Hepatocyte (in vitro differentiated cells): ENCODE data around the gene PDE8B.

Source experiments
- EZH2 ChIP-seq: fragments of 200-600 bp; sonication (generic); IDR thresholded peaks from 2 replicates; pipeline ENCODE4 v1.6.1; 2016; ENCODE audit warnings: antibody characterized with exemption, mild to moderate bottlenecking, borderline replicate concordance
- EZH2phosphoT487 ChIP-seq: fragments of 200-600 bp; sonication (generic); IDR thresholded peaks from one replicate; pipeline ENCODE4 v1.6.1; 2018; ENCODE audit warnings: antibody characterized with exemption, mild to moderate bottlenecking, low read depth, moderate library complexity; ENCODE audit not compliant: unreplicated experiment, severe bottlenecking
- TF ChIP-seq, protein P1 (sequence below): fragments of 200-600 bp; sonication (generic); IDR thresholded peaks from 2 replicates; pipeline ENCODE4 v1.5.1; 2016; ENCODE audit warnings: antibody characterized with exemption, mild to moderate bottlenecking; ENCODE audit not compliant: poor library complexity

DNA sequence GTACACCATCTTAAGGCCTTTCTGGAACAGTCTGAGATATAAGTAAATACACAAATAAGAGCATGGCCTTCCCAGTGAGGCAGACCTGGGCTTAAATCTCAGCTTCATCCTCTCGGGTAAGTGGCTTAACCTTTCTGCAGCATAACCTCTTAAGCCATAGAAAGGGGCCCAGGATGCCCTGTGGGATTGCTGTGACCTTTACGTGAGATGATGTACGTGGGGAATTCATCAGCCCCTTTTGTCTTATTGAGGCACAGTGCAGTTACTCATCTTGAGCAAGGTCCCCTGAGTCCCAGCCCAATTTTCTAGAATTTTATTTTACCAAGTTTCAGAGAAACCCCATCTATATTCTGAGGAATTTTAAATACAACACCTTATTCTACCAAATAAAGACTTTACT lies 92.2 kb downstream of the PDE8B start:
- TF ChIP-seq, protein P1, sequence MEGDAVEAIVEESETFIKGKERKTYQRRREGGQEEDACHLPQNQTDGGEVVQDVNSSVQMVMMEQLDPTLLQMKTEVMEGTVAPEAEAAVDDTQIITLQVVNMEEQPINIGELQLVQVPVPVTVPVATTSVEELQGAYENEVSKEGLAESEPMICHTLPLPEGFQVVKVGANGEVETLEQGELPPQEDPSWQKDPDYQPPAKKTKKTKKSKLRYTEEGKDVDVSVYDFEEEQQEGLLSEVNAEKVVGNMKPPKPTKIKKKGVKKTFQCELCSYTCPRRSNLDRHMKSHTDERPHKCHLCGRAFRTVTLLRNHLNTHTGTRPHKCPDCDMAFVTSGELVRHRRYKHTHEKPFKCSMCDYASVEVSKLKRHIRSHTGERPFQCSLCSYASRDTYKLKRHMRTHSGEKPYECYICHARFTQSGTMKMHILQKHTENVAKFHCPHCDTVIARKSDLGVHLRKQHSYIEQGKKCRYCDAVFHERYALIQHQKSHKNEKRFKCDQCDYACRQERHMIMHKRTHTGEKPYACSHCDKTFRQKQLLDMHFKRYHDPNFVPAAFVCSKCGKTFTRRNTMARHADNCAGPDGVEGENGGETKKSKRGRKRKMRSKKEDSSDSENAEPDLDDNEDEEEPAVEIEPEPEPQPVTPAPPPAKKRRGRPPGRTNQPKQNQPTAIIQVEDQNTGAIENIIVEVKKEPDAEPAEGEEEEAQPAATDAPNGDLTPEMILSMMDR = no peak
- TF ChIP-seq EZH2 (no peak), EZH2phosphoT487 (no peak)
